NCI-H146 treated with DMSO at 0.1 percent for 48 hours (cell line): ENCODE measurements around the gene LYRM4.

Experiments
- DNase-seq: peaks from one replicate; lab custom pipeline; 2025; ENCODE audit not compliant: unreplicated experiment; lab: John Stamatoyannopoulos, UW

Gene LYRM4

GRCh38 chr6:5246141-5247097, 14.3 kb downstream of the LYRM4 start:
- no peak for DNase-seq

GRCh38 chr6:5243069-5243468, 17.7 kb downstream of the LYRM4 start:
- no peak for DNase-seq

GRCh38 chr6:5241252-5241651, 19.5 kb downstream of the LYRM4 start:
- no peak for DNase-seq

GRCh38 chr6:5238336-5238735, 22.4 kb downstream of the LYRM4 start:
- DNase-seq: no peak

- no peak for DNase-seq
These were observed 22.9 kb downstream of the LYRM4 start for GRCh38 chr6:5237805-5238204.

GRCh38 chr6:5235830-5236229, 24.9 kb downstream of the LYRM4 start:
- no peak for DNase-seq

GRCh38 chr6:5234874-5235273, 25.9 kb downstream of the LYRM4 start:
- no peak for DNase-seq

- DNase-seq: no peak
These were observed 29.5 kb downstream of the LYRM4 start for GRCh38 chr6:5231289-5231688.

GRCh38 chr6:5230081-5230480, 30.7 kb downstream of the LYRM4 start:
- no peak for DNase-seq

GRCh38 chr6:5229356-5229755, 31.4 kb downstream of the LYRM4 start:
- DNase-seq: no peak

GRCh38 chr6:5223309-5223708, 37.4 kb downstream of the LYRM4 start:
- no peak for DNase-seq

- DNase-seq: no peak
These were observed 40.3 kb downstream of the LYRM4 start for GRCh38 chr6:5220443-5220842.

GRCh38 chr6:5219011-5219691, 41.6 kb downstream of the LYRM4 start:
- DNase-seq: no peak

- no peak for DNase-seq
These were observed 43.4 kb downstream of the LYRM4 start for GRCh38 chr6:5217356-5217755.

- DNase-seq: no peak
These were observed 45.0 kb downstream of the LYRM4 start for GRCh38 chr6:5215799-5216198.

GRCh38 chr6:5215159-5215558, 45.6 kb downstream of the LYRM4 start:
- no peak for DNase-seq

- no peak for DNase-seq
These were observed 46.1 kb downstream of the LYRM4 start for GRCh38 chr6:5214570-5215052.

- no peak for DNase-seq
These were observed 46.9 kb downstream of the LYRM4 start for GRCh38 chr6:5213836-5214235.

- no peak for DNase-seq
These were observed 49.3 kb downstream of the LYRM4 start for GRCh38 chr6:5211492-5211891.

GRCh38 chr6:5208471-5208971, 52.2 kb downstream of the LYRM4 start:
- DNase-seq: no peak

- DNase-seq: no peak
These were observed 52.7 kb downstream of the LYRM4 start for GRCh38 chr6:5208057-5208456.
